A549 (cell line): Measurements from ENCODE around the gene TLCD3A.

Experiments
- CTCF ChIP-seq: fragments of >200 bp; sonication (Bioruptor Twin); formaldehyde crosslinking; IDR thresholded peaks from 3 replicates; pipeline ENCODE4 v1.5.1; 2016
- JUN ChIP-seq, 2 experiments: fragments of >200 bp; sonication (Bioruptor Twin); formaldehyde crosslinking; IDR thresholded peaks; 2 replicates in 1 of 2; 3 replicates in 1 of 2; pipeline ENCODE4 v1.6.1; 2016 to 2017
- MAFK ChIP-seq: fragments of 450-650 bp; IDR thresholded peaks from 2 replicates; pipeline ENCODE4 v1.6.1; 2014; ENCODE audit not compliant: partially characterized antibody
- MYC ChIP-seq: IDR thresholded peaks from 2 replicates; pipeline ENCODE4 v1.6.1; 2012; ENCODE audit warnings: mild to moderate bottlenecking, inconsistent platforms, low read length, improper control_type of control experiment, borderline replicate concordance
- NPAS2 ChIP-seq: fragments of 250-450 bp; sonication (Bioruptor Pico); IDR thresholded peaks from 2 replicates; pipeline ENCODE4 v1.8.0; 2022; ENCODE audit warnings: mild to moderate bottlenecking, moderate library complexity, borderline replicate concordance
- NR3C1 ChIP-seq: fragments of >200 bp; sonication (Bioruptor Twin); formaldehyde crosslinking; IDR thresholded peaks from 3 replicates; pipeline ENCODE4 v1.6.1; 2017
- POLR2A ChIP-seq: IDR thresholded peaks from 2 replicates; pipeline ENCODE4 v1.6.1; 2012; ENCODE audit warnings: mild to moderate bottlenecking, low read length
- RCOR1 ChIP-seq: fragments of 150-350 bp; IDR thresholded peaks from 2 replicates; pipeline ENCODE4 v1.6.1; 2014; ENCODE audit warnings: antibody characterized with exemption, low read length, low read depth
- REST ChIP-seq: fragments of 200-600 bp; sonication (generic); IDR thresholded peaks from 2 replicates; pipeline ENCODE4 v1.6.1; 2016; ENCODE audit warnings: antibody characterized with exemption, mild to moderate bottlenecking, moderate library complexity
- RFX5 ChIP-seq: fragments of 450-650 bp; IDR thresholded peaks from 2 replicates; pipeline ENCODE4 v1.7.1; 2014; ENCODE audit warnings: antibody characterized with exemption, mild to moderate bottlenecking, moderate library complexity
- SREBF2 ChIP-seq: fragments of 450-650 bp; IDR thresholded peaks from 2 replicates; pipeline ENCODE4 v1.6.1; 2014; ENCODE audit warnings: mild to moderate bottlenecking, moderate library complexity
- TF ChIP-seq, protein P1 (sequence below): IDR thresholded peaks from 2 replicates; pipeline ENCODE4 v1.6.1; 2012
- TF ChIP-seq, protein P2 (sequence below): fragments of 450-650 bp; IDR thresholded peaks from 2 replicates; pipeline ENCODE4 v1.6.1; 2014; ENCODE audit warnings: antibody characterized with exemption

DNA sequence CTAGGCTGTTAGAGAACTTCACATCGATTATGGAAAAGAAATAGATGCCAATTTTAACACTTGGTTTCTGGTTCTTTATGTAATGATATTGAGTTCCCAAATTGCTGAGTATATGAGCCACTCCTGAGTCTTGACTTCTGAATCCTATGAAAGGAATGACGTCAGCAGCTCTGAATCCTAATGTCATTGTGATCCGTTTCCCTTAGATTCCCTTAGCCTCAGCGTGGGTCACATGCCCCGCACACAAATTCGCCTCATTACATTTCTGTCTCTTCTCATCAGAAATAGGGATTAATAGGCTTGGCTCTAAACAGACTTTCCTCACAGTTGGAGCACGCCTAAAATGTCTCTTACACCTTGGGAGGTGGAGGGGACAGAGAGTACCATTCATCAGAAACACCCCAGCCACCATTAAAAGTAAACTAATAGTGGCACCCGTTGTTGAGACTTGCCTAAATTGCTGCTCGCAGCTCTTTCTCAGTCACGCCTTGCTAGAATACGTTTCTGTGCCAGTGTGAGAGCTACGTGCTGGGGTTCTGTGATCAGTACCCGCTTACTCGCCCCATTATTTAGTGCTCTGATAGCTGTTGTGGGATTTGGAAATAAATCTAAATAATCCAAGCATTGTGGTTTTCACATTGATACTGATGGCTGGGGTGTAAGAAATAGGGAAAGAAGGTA lies 56.9 kb downstream of the TLCD3A start:
- no peak for TF ChIP-seq CTCF
- TF ChIP-seq, protein P1, sequence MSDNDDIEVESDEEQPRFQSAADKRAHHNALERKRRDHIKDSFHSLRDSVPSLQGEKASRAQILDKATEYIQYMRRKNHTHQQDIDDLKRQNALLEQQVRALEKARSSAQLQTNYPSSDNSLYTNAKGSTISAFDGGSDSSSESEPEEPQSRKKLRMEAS = no peak
- no peak for TF ChIP-seq MAFK
- no peak for TF ChIP-seq RFX5
- no peak for TF ChIP-seq NR3C1
- no peak for TF ChIP-seq MYC
- TF ChIP-seq JUN (IDR thresholded peaks at IDR 0.05) = no peak
- no peak for TF ChIP-seq REST
- no peak for TF ChIP-seq RCOR1
- no peak for TF ChIP-seq POLR2A
- no peak for TF ChIP-seq SREBF2
- TF ChIP-seq NPAS2 (CRISPR knock-in tag) = no peak
- TF ChIP-seq, protein P2, sequence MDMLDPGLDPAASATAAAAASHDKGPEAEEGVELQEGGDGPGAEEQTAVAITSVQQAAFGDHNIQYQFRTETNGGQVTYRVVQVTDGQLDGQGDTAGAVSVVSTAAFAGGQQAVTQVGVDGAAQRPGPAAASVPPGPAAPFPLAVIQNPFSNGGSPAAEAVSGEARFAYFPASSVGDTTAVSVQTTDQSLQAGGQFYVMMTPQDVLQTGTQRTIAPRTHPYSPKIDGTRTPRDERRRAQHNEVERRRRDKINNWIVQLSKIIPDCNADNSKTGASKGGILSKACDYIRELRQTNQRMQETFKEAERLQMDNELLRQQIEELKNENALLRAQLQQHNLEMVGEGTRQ = no peak
